LNCaP clone FGC (cell line): Measurements from ENCODE around the gene ZNHIT6.

Source experiments
- DNase-seq: peaks from one replicate; pipeline ENCODE4 v3.0.0-alpha.2; 2011; ENCODE audit warnings: low read depth
- H3K4me3 ChIP-seq: 2 replicates; pipeline ENCODE4 v1.5.1; 2011; ENCODE audit warnings: mild to moderate bottlenecking, low read depth, low read length, control low read depth
- CTCF ChIP-seq: IDR thresholded peaks from 2 replicates; pipeline ENCODE4 v1.5.1; 2012; ENCODE audit warnings: mild to moderate bottlenecking; ENCODE audit not compliant: control insufficient read depth, insufficient read depth; ENCODE audit errors: extremely low read depth

ZNHIT6 gene

GRCh38 chr1:85605484-85606413 is 102.5 kb downstream of the ZNHIT6 start:
- DNase-seq = no peak
- no peak overlapping the region for H3K4me3 ChIP-seq
- peak; percentile 25; the same call in 1 of the 2 replicates for TF ChIP-seq CTCF

- TF ChIP-seq CTCF = no peak
- DNase-seq = no peak
- H3K4me3 ChIP-seq = no peak overlapping the region
Observed at GRCh38 chr1:85604298-85604997, 103.8 kb downstream of the ZNHIT6 start.

- no peak for TF ChIP-seq CTCF
- no peak for DNase-seq
- no peak overlapping the region for H3K4me3 ChIP-seq
Observed at GRCh38 chr1:85603086-85603880, 105.0 kb downstream of the ZNHIT6 start.

- no peak for DNase-seq
- H3K4me3 ChIP-seq = no peak overlapping the region
- TF ChIP-seq CTCF = no peak
Observed at GRCh38 chr1:85602571-85602970, 105.7 kb downstream of the ZNHIT6 start.

- DNase-seq = no peak
- TF ChIP-seq CTCF = no peak
- no peak overlapping the region for H3K4me3 ChIP-seq
Observed at GRCh38 chr1:85601901-85602300, 106.3 kb downstream of the ZNHIT6 start.

- DNase-seq = no peak
- no peak overlapping the region for H3K4me3 ChIP-seq
- TF ChIP-seq CTCF = no peak
Observed at GRCh38 chr1:85599681-85600080, 108.6 kb downstream of the ZNHIT6 start.
